GM18951 (cell line): ENCODE results near the gene NOC2L.

Experiments used
- POLR2A ChIP-seq: IDR thresholded peaks from 4 replicates; pipeline ENCODE4 v1.6.1; 2011; ENCODE audit warnings: mild to moderate bottlenecking; ENCODE audit not compliant: insufficient read length, insufficient read depth; ENCODE audit errors: extremely low read depth
- in situ Hi-C: fragments of 300-500 bp; cut with MboI; formaldehyde crosslinking; loops from one replicate; pipeline ENCODE4 v1.12.0; 2022; ENCODE audit warnings: low sequenced_read_pairs, mixed read lengths, inconsistent platforms; ENCODE audit not compliant: unreplicated experiment

The NOC2L gene

GRCh38 chr1:967466-968343, 8.6 kb upstream of the NOC2L start:
- in situ Hi-C loops, result no loop called here
- TF ChIP-seq POLR2A, result no peak

GRCh38 chr1:966704-967300, 7.7 kb upstream of the NOC2L start:
- in situ Hi-C loops, result no loop called here

GRCh38 chr1:966135-966703, 7.2 kb upstream of the NOC2L start, which contains the start of gene PLEKHN1:
PLEKHN1 (plus strand) TSS chr1:966482; CDS start chr1:966532, 50 bp downstream.
- no peak for TF ChIP-seq POLR2A
- in situ Hi-C loops, result no loop called here

More at GRCh38 chr1:966704-967300, 7.7 kb upstream of the NOC2L start:
- peak; percentile 63 for TF ChIP-seq POLR2A

- no peak for TF ChIP-seq POLR2A
- in situ Hi-C loops, result no loop called here
Observed at GRCh38 chr1:965526-966134, 6.6 kb upstream of the NOC2L start.

- in situ Hi-C loops, result no loop called here
- no peak for TF ChIP-seq POLR2A
Observed at GRCh38 chr1:964691-965525, 5.9 kb upstream of the NOC2L start.

- TF ChIP-seq POLR2A, result no peak
- in situ Hi-C loops, result no loop called here
Observed at GRCh38 chr1:963746-964525, 4.9 kb upstream of the NOC2L start.

- TF ChIP-seq POLR2A, result no peak
- in situ Hi-C loops, result no loop called here
Observed at GRCh38 chr1:963301-963651, 4.2 kb upstream of the NOC2L start.

- TF ChIP-seq POLR2A, result no peak
- in situ Hi-C loops, result no loop called here
Observed at GRCh38 chr1:962381-963300, 3.6 kb upstream of the NOC2L start.

GRCh38 chr1:961132-961669, 2.1 kb upstream of the NOC2L start:
- in situ Hi-C loops, result no loop called here
- no peak for TF ChIP-seq POLR2A

- in situ Hi-C loops, result no loop called here
- peak; percentile 59 for TF ChIP-seq POLR2A
Observed at GRCh38 chr1:960363-961131, 1.5 kb upstream of the NOC2L start, which contains the start of gene KLHL17. KLHL17 (plus strand) TSS chr1:960584; CDS start chr1:960694, 110 bp downstream.
